ENCODE measurements around the gene PPM1B.
"Not testable (repeated sequence)": the region's sequence is repeated elsewhere in the genome, so short reads cannot be mapped to it uniquely, and the experiment has no call there.

The PPM1B gene

DNA sequence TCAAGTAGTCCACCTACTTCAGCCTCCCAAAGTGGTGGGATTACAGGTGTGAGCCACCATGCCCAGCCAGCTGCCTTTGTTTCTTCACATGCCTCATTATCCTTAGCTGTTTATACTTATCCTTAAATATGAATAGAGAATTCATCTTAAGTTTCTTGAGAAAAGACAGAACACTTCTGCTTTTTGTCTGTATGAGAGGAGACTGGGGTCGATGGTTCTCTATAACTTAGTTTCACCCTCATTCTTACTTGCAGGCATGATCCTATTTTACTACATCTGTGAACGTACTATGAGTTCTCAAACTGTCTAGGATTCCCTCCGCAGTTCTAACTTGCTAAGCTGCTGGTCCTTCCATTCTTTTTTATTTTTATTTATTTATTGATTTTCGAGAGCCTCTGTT lies 20.4 kb downstream of the PPM1B start:
- intact Hi-C loops (cut with DNase I): no loop called here
- no peak for DNase-seq

DNA sequence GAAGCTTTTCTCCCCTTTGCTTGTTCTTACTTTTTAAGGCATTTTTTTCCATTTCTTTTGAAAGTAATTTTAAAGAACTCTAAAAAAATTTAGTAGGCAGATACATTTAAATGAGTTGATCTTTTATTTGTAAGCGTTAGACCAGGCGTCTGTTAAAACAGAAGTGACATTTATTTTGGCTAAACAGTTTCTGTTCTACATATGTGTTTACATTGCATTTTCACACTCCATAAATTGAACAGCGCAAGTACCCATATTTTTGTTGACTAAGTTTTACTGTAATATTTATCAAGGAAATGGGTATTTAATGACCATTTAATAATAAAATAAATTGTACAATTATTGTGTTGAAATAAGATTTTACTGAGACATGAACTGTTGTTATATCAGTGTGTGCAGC lies 21.9 kb downstream of the PPM1B start:
- intact Hi-C loops (cut with DNase I): no loop called here
- DNase-seq: no peak

DNA sequence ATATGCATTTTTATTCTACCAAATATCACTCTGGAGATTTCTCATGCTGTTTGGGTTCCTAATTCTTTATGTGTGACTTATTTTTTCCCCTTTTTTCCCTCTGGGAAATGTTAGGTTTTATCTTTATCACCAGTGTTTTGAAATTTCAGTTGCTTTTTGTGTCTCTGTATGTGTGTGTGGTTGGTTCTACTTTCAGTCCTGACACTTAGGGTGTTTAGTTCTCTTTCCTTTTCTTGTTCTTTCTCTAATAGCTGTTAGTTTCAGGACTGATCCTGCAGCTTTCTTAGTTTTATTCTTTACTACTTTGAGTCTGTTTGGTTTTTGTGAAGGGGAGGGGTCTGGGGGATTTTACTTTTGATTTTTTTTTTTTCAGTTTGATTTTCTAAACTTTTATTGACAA lies 23.1 kb downstream of the PPM1B start:
- intact Hi-C loops (cut with DNase I): no loop called here
- DNase-seq: no peak

DNA sequence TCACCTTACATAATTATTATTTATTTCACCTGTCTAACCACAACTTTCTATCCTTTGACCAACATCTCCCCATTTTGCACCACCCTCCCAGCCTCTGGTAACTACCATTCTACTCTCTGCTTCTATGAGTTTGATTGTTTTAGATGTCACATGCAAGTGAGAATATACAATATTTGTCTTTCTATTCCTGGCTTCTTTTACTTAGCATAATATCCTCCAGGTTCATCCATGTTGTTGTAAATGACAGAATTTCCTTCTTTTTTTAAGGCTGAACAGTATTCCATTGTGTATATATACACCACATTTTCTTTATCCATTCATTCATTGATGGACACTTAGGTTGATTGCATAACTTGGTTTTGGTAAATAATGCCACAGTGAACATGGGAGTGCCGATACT lies 24.0 kb downstream of the PPM1B start:
- intact Hi-C loops (cut with DNase I): no loop called here
- DNase-seq: no peak

DNA sequence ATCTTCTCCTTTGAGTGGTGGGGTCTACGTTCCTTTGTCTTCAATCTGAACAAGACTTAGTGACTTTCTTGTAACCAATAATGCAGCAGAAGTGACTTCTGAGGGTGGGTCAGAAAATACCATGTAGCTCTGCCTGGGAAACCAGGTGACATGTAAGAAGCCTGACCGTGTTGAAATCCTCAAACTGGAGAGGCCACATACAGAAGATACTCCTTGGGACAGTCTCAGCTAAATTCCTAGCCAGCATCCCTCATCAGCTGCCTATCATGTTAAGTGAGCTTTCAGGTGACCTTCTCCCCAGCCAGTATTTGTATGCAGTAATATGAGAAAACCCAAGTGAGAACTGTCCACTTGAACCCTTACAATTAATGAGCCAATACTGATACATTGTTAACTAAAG lies 27.0 kb downstream of the PPM1B start:
- DNase-seq: no peak
- intact Hi-C loops (cut with DNase I): no loop called here

DNA sequence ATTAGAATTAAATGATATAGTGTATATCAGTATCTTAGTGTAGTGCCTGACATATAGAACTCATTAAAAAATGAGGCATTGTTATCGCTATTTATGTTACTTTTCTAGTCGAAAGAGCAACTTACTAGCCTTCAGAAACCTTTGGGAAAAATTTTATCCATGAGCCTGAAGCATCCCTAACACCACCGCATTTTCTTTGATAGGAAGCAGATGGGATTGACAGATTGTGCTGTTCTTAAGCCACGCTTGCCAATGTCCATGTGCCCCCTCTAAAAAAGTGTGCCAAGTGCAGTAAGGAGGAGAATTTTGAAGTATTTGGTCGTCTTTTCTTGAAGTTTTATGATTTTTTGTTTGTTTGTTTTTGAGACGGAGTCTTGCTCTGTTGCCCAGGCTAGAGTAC lies 29.1 kb downstream of the PPM1B start:
- DNase-seq: no peak
- intact Hi-C loops (cut with DNase I): no loop called here

DNA sequence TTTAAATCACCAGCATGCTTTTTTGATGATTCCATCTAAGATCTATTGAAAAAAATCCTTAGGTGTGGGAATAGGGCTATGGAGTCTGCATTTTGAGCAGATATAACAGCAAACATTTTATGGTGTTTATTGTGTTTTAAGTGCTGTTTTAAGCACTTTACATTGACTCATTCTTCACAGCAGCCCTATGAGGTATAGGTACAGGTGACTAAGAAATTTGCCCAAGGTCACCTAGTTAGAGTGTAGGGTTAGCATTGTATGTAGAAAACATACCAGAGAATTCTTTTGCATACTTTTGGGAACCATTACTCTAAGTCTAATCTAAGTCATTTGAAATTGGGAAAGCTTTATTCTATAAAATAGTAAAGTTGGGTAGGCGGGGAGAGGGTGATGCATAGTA lies 31.3 kb downstream of the PPM1B start:
- no peak for DNase-seq
- intact Hi-C loops (cut with DNase I): no loop called here

DNA sequence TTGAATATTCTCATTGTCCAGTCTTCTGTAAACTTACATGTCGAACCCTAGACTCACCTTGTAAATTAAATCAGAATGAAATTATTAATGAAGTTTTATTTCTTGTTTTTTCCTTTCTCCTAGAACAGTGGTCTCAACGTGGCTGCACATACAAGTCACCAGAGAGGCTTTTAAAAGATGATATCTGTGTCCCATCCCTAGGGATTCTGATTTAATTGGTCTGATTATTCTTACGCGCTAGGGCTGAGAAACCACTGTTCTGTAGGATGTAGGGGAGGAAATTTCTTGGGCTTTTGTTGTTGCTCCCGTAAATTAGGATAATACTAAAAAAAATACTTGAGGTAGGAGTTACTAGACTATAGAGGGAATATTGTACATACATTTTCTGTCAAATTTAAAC lies 32.1 kb downstream of the PPM1B start:
- no peak for DNase-seq
- intact Hi-C loops (cut with DNase I): no loop called here

DNA sequence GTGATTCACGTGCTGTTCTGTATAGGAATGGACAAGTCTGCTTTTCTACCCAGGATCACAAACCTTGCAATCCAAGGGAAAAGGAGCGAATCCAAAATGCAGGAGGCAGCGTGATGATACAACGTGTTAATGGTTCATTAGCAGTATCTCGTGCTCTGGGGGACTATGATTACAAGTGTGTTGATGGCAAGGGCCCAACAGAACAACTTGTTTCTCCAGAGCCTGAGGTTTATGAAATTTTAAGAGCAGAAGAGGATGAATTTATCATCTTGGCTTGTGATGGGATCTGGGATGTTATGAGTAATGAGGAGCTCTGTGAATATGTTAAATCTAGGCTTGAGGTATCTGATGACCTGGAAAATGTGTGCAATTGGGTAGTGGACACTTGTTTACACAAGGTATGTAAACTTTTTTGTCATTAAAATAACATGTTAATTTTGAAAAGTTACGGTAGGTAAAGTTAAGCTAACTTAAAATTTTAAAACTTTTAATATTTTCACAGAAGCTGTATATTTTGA lies 33.0 kb downstream of the PPM1B start:
- intact Hi-C loops (cut with DNase I): no loop called here
- no peak for DNase-seq

DNA sequence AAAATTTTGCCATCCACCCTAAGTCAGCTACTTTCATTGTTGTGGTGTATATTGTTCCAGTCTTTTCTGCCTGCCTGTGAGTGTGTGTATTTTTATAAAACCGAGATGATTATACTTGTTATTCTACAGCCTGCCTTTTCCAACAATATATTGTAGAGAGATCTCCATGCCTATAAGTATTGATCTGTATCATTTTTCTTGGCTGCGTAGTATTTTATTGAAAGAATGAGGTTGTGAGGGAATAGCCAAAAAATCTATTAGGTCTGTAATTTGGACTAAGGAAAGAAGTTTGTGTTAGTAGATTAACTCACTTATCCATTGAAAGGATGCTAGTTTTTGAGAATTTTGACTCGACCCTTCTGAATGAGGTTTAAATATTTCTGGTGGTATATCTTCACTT lies 34.9 kb downstream of the PPM1B start:
- DNase-seq: no peak
- intact Hi-C loops (cut with DNase I): no loop called here

DNA sequence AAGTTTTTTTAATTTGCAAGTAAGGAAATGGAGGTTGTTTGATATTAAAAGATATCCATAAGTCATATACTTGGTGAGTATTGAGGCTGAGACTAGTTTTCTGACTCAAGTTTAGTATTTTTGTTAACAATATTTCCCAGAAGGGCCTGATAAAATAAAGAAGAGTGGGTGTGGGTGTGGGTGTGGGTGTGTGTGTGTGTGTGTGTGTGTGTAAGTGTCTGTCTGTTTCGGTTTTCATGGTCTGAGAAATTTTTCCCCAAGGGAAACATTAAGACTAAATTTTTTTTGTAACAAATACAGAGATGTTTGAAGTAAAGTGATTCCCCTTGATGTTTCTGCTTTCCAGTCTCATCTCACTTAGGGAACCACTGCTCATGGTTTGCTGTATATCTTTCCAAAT lies 36.5 kb downstream of the PPM1B start:
- DNase-seq: no peak

DNA sequence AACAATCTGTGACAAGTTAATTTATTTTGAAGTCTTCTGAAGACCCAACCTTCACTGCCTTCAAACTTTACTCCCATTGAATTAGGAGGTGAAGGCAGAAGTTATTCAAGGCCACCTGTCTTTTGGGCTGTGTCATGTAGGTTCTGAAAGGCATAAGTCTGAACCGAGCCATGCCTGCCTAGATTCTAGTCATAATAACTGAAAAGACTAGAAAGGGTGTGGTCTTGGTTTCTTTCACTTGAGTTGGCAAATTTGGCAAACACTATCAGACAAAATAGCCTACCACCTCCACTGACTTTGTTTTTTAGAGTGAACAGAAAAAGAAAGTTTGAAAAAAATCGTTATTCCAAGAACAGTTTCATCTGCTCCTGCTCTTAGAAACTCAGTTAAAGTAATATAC lies 38.4 kb downstream of the PPM1B start:
- intact Hi-C loops (cut with DNase I): no loop called here
- DNase-seq: no peak

More for the DNA sequence above, 36.5 kb downstream of the PPM1B start:
- intact Hi-C loops (cut with DNase I): no loop called here

DNA sequence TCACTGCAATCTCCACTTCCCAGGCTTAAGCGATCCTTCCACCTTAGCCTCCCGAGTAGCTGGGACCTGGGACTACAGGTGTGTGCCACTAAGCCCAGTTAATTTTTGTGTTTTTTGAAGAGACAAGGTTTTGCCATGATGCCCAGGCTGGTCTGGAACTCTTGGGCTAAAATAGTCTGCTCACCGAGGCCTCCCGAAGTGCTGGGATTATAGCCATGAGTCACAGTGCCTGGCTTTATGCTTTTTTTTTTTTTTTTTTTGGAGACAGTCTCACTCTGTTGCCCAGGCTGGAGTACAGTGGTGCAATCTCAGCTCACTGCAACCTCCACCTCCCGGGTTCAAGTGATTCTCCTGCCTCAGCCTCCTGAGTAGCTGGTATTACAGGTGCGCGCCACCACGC lies 39.0 kb downstream of the PPM1B start:
- DNase-seq; intact Hi-C loops (cut with DNase I): not testable (repeated sequence)

DNA sequence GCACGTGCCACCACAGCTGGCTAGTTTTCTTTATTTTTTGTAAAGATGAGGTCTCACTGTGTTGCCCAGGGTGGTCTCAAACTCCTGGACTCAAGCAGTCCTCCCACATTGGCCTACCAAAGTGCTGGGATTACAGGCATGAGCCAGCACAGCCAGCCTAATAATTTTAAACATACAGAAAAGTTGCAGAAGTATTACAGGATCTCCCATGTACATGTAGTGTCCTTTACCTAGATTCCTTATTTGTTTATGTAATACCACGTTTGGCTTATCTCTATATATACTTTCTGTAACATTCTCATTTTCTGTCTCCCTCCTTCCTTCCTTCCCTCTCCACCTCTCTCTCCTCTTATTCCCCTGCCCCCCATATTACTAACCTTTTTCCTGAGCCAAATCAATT lies 41.7 kb downstream of the PPM1B start:
- DNase-seq: no peak
- intact Hi-C loops (cut with DNase I): no loop called here

DNA sequence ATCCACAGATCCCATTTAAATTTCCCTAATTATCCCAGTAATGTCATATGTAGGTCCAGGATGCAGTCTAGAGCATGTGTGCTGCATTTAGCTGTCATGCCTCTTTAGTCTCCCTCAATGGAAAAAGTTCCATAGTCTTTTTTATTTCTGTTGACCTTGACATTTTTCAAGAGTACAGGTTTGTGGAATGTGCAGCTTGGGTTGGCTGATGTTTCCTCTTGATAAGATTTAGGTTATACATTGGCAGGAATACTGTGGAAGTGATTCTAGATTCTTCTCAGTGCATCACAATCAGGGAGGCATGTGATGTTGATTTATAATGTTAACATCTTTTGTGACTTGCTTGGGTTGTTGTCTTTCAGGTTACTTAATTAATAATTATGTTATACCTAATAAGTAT lies 42.5 kb downstream of the PPM1B start:
- intact Hi-C loops (cut with DNase I): no loop called here
- no peak for DNase-seq

DNA sequence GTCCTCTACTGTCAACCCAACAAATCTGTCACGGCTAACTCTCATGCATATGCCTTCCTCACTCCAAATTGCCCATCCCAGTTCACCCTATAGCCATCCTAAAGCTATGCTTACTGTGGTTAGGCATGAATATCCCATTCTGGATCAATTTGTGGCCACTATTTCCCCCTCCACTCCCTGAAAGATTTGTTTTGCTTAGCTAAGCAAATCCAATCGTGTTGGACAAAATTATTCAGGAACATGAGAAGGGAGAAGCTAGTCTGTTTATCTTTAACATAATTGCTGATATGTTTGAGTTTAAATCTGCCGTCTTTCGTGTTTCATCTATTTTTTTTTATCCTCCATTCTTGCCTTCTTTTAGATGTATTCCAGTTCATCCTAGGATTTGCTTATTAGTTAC lies 43.6 kb downstream of the PPM1B start:
- DNase-seq: no peak
- intact Hi-C loops (cut with DNase I): no loop called here

DNA sequence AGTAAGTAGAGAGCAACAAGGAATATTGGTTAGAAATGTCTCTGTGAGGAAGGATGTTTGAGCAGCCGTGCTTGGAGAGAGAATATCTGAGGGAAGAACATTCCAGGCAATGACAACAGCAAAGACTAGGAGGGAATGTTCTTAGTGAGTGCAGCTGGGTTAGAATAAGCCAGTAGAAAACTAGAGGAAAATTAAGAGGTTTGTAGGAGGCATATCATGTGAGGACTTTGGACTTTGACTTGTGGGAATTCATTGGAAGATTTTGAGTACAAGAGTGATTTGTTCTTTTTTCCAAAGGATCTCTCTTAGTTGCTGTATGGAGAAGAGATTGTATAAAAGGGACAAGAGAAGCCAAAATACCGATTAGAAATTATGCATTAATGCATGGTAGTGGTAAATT lies 47.2 kb downstream of the PPM1B start:
- intact Hi-C loops (cut with DNase I): no loop called here
- DNase-seq: no peak

DNA sequence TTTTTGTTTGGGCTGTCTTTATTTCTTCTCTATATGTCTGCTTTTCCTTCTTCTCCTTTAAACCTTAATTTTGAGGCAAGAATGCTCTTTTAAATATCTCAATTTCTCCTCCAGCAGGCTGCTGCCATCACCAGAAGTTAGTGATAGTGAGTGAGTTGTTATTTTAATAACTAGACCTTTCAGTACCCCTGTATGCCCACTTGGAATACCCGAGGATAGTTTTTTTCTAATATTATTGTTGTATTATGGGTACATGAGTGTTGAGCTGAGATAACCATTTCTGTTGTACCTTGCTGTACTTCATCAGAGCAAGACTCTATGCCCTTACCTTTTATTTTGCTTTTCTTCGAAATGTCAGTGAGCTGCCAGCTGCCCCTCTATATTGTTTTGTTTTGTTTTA lies 50.1 kb downstream of the PPM1B start:
- no peak for DNase-seq
- intact Hi-C loops (cut with DNase I): no loop called here

DNA sequence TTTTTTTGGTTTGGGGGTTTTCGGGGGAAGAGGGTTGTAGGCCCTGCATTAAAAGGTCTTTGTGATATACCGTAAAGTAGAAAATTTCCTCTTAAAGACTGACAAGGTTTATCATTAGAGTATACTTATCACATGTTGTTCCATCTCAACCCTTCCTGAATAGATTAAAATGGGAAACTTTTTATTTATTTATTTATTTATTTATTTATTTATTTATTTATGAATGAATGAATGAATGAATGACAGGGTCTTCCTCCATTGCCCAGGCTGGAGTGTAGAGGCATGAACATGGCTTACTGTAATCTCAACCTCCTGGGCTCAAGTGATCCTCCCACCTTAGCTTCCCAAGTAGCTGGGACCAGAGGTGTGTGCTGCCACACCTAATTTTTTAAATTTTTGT lies 58.1 kb downstream of the PPM1B start:
- no peak for DNase-seq

DNA sequence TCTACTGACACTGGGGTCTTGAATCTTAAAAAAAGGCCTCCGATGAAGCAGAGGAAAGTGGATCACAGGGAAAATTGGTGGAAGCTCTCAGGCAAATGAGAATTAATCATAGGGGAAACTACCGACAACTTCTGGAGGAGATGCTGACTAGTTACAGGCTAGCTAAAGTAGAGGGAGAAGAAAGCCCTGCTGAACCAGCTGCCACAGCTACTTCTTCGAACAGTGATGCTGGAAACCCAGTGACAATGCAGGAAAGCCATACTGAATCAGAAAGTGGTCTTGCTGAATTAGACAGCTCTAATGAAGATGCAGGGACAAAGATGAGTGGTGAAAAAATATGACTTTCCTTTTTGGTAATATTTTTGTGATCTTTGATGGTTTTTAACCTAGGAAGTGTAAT lies 61.7 kb downstream of the PPM1B start:
- DNase-seq: peak in 4 of 42 donors; percentile 19 to 39 (median 30)
- intact Hi-C loops (cut with DNase I): no loop called here

More for the DNA sequence above, 58.1 kb downstream of the PPM1B start:
- intact Hi-C loops (cut with DNase I): no loop called here

DNA sequence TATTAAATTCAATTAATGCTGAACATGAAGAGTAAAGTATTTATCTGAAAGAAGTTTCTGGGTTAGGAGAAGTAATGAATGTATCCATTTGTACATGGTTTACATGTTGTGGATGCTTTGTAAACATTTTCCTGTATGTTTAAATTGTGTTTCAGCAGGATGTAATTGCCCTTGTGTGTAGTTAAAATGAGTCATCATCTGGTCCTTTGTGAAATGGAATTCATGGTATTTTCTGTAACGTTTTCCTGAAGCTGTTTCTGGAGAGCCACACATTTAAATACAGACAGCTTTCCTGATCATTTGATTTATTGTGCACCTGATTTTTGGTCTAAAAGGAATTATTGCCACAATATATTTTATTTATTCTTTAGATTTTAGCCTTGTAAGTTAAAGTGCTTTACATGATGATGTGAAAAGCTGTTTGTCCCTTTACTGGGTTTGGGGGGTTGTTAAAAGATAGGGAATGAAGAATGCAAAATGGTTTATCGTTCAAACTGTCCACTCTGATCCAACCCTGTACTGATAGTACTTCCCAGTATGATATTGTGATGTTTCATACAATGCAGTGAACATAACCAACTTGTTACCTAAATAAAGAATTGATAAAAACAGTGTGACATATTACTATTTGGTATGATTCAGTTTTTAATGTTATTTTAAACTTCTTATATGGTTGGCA lies 64.9 kb downstream of the PPM1B start:
- intact Hi-C loops (cut with DNase I): no loop called here

DNA sequence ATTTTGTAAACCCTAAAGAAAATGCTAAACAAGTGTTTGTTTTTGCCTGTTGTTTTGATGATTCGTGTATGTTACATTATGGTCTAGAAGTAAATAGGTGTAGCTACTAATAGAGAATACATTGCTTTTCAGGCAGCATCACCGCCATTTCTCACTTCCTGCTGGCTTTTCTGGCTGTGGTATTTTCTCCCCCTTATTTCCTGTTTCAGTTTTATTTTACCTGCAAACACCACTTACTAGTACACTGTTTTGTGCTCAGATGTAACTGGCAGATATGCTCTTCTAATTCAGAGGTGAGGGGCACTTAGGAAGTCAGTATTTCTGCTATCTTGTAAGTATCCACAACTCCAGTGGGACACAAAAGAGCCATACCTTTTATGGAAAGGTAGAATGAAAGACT lies 68.5 kb downstream of the PPM1B start:
- no peak for DNase-seq
- intact Hi-C loops (cut with DNase I): no loop called here

More for the DNA sequence above, 64.9 kb downstream of the PPM1B start:
- DNase-seq: no peak

Data from head of caudate nucleus (tissue), 42 donors.